Left forelimb (tissue), 1 donor: ENCODE results near the gene KIR2DL1.
"Not testable (repeated sequence)": the region's sequence is repeated elsewhere in the genome, so short reads cannot be mapped to it uniquely, and the experiment has no call there.

Experiments used
- DNase-seq: peaks from one replicate; pipeline ENCODE4 v3.0.0-alpha.2; 2018; ENCODE audit warnings: low spot score

Gene KIR2DL1

GRCh38 chr19:54824416-54824815 lies 54.8 kb downstream of the KIR2DL1 start:
- DNase-seq, result not testable (repeated sequence)

- DNase-seq, result not testable (repeated sequence)
Observed at GRCh38 chr19:54825326-54825725, 55.7 kb downstream of the KIR2DL1 start.

DNA sequence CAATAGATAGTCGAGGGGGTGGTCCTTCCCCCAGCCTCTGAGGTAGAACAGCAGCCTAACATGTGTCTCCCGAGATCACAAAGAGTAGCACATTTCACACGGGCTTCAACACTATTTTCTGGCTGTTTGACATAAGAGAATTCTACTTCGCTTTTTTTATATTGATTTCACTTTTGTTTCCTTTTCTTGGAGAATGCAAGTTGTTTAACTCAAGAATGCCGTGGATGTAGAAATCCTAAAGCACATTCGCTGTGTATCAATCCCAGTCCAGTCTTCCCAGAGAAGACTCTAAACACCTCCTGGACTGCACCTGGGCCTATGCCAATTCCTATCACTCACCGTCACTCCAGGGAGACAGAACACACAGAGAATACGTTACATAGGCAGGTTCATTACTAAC lies 58.5 kb downstream of the KIR2DL1 start:
- DNase-seq, result not testable (repeated sequence)

- not testable (repeated sequence) for DNase-seq
Observed at GRCh38 chr19:54832496-54832895, 62.9 kb downstream of the KIR2DL1 start, which contains the start of gene KIR2DS4. Gene KIR2DS4 (plus strand): TSS chr19:54832676.
